Upper lobe of left lung (tissue), 4 donors: Measurements from ENCODE around the gene RARB.

Experiments
- CTCF ChIP-seq, 6 experiments: fragments of 450-650 bp in 4 of 6; fragments of 200-600 bp in 2 of 6; sonication (generic) in 2 of 6; IDR thresholded peaks; one replicate each; pipeline ENCODE4 v1.5.1; 2016 to 2019; ENCODE audit warnings: antibody characterized with exemption in 6 of 6
- POLR2A ChIP-seq, 4 donors: fragments of 450-650 bp; IDR thresholded peaks; one replicate each; pipeline ENCODE4 v1.5.1; 2016 to 2017; ENCODE audit warnings: antibody characterized with exemption in 4 of 4, mild to moderate bottlenecking in 2 of 4

DNA sequence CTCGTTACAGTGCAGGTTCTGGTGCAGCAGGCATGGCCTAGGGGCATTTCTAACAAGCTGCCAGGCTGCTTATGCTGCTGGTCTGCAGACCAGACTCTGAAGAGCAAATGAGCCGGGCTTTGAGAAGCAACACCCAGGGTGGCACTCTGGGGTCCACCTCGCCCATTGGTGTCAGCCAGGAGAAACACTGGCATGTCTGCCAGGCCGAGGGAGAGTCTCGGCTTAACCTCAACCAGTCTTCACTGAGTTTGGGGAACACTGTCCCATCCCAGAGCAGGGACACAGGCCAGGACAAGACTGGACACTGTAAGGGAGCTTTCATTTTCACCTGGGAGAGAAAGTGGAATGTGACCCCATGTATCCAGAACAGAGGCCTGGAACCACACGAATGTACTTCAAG, 143.2 kb downstream of the RARB start:
- TF ChIP-seq POLR2A (IDR thresholded peaks at IDR 0.05) (no peak), CTCF (IDR thresholded peaks at IDR 0.05) (no peak)
